HepG2 (cell line): ENCODE measurements around the gene TMEM174. TPM values are rescaled to one million over a fixed set of nuclear protein-coding genes. Genes with fewer than 3 reads are reported as not detected.

Experiments
- ATAC-seq: fragments of 200-7000 bp; cut with Tn5 transposase; 3 replicates; pipeline ENCODE4 v1.9.1; 2020; ENCODE audit warnings: mild to moderate bottlenecking, moderate library complexity
- BruUV-seq: library from RNA; stranded (reverse); fragments of 400-500 nt; replicated peaks from 2 replicates; lab custom pipeline; 2021; lab: Mats Ljungman, UMichigan
- CTCF ChIA-PET: fragments of 300-600 bp; formaldehyde crosslinking; extraction: SDS; loops from one replicate; lab custom pipeline; 2021; ENCODE audit warnings: low total read pairs, inconsistent platforms, low intra/inter-chr PET ratio; lab: Yijun Ruan, JAX
- POLR2A ChIA-PET: fragments of 350-600 bp; sonication (Branson Sonifier 250); formaldehyde crosslinking; loops from one replicate; lab custom pipeline; 2020; ENCODE audit warnings: antibody characterized with exemption, inconsistent platforms; lab: Yijun Ruan, JAX
- DNase-seq: peaks from one replicate; pipeline ENCODE4 v3.0.0-alpha.2; 2015; ENCODE audit warnings: low spot score
- FAIRE-seq: peaks from 3 replicates; lab custom pipeline; 2011; peaks lifted over from hg19 to GRCh38; lab: Jason Lieb, UNC
- H2AFZ ChIP-seq: one replicate; pipeline ENCODE4 v1.6.1; 2011; ENCODE audit warnings: low read length, inconsistent platforms
- H3K27ac ChIP-seq: fragments of 300-600 bp; 3 replicates; pipeline ENCODE4 v1.8.0; 2011; ENCODE audit warnings: mixed run types, mild to moderate bottlenecking, mixed read lengths, low read length, inconsistent platforms; ENCODE audit not compliant: insufficient read depth; ENCODE audit errors: extremely low read length
- H3K27me3 ChIP-seq, 2 experiments: fragments of 200-600 bp in 1 of 2; 2 replicates in 1 of 2; 3 replicates in 1 of 2; pipeline versions ENCODE4 v1.6.0 to v1.8.0; 2011; ENCODE audit warnings: low read length in 2 of 2, mild to moderate bottlenecking in 2 of 2, moderate library complexity in 2 of 2, inconsistent platforms in 1 of 2; ENCODE audit not compliant: insufficient read depth in 2 of 2, control insufficient read depth in 1 of 2
- H3K36me3 ChIP-seq, 2 experiments: fragments of 200-600 bp in 1 of 2; replicated peaks in 1 of 2; 2 replicates in 1 of 2; 3 replicates in 1 of 2; pipeline versions ENCODE4 v1.5.1 to v1.8.0; 2011; ENCODE audit warnings: low read length in 2 of 2, inconsistent platforms in 1 of 2; ENCODE audit not compliant: insufficient read depth in 2 of 2, control insufficient read depth in 1 of 2
- H3K4me1 ChIP-seq: 2 replicates; pipeline ENCODE4 v1.5.1; 2012; ENCODE audit warnings: low read length, inconsistent platforms; ENCODE audit not compliant: insufficient read depth
- H3K4me2 ChIP-seq: 2 replicates; pipeline ENCODE4 v1.6.0; 2011; ENCODE audit warnings: low read depth, low read length, inconsistent platforms
- H3K4me3 ChIP-seq, 3 experiments: fragments of 200-600 bp in 1 of 3; sonication (generic), shearing (Covaris generic) in 1 of 3; replicated peaks in 1 of 3; 2 replicates each; pipeline ENCODE4 v1.5.1; 2011 to 2016; ENCODE audit warnings: low read length in 3 of 3, inconsistent platforms in 2 of 3, low read depth in 2 of 3, mild to moderate bottlenecking in 2 of 3, control low read depth in 1 of 3, mixed read lengths in 1 of 3; ENCODE audit not compliant: insufficient read depth in 1 of 3
- H3K79me2 ChIP-seq: one replicate; pipeline ENCODE4 v1.6.1; 2011; ENCODE audit warnings: low read length, inconsistent platforms; ENCODE audit not compliant: insufficient read depth
- H3K9ac ChIP-seq: 2 replicates; pipeline ENCODE4 v1.6.0; 2011; ENCODE audit warnings: mild to moderate bottlenecking, low read depth, low read length, inconsistent platforms; ENCODE audit not compliant: insufficient read depth
- H3K9me3 ChIP-seq: 2 replicates; pipeline ENCODE4 v1.5.1; 2012; ENCODE audit warnings: mild to moderate bottlenecking, low read length
- H4K20me1 ChIP-seq: 2 replicates; pipeline ENCODE4 v1.6.0; 2011; ENCODE audit warnings: inconsistent platforms, mild to moderate bottlenecking, low read length, moderate library complexity; ENCODE audit not compliant: insufficient read depth
- CBX5 ChIP-seq: sonication (generic); formaldehyde crosslinking; IDR thresholded peaks from 2 replicates; pipeline ENCODE4 v1.4.0; 2020; ENCODE audit warnings: missing genetic modification reagents, borderline replicate concordance
- DNMT3B ChIP-seq: conservative IDR thresholded peaks from 2 replicates; pipeline ENCODE4 v1.6.1; 2016; ENCODE audit warnings: missing biosample characterization, control low read depth
- ESRRA ChIP-seq: sonication (generic); formaldehyde crosslinking; IDR thresholded peaks from 2 replicates; pipeline ENCODE4 v1.5.1; 2020; ENCODE audit warnings: mild to moderate bottlenecking, low read depth, missing genetic modification reagents
- NFIB ChIP-seq: sonication (generic); formaldehyde crosslinking; IDR thresholded peaks from 2 replicates; pipeline ENCODE4 v1.9.0; 2021; ENCODE audit warnings: missing genetic modification reagents, mild to moderate bottlenecking, borderline replicate concordance
- POLR2A ChIP-seq, 2 experiments: IDR thresholded peaks; 2 replicates each; pipeline ENCODE4 v1.6.1; 2011; ENCODE audit warnings: low read depth in 2 of 2, low read length in 2 of 2, mild to moderate bottlenecking in 1 of 2, moderate library complexity in 1 of 2; ENCODE audit not compliant: insufficient read depth in 1 of 2
- ZBTB21 ChIP-seq: sonication (generic); formaldehyde crosslinking; IDR thresholded peaks from 2 replicates; pipeline ENCODE4 v1.4.0; 2020; ENCODE audit warnings: missing genetic modification reagents
- ZFP82 ChIP-seq: sonication (generic); formaldehyde crosslinking; IDR thresholded peaks from 2 replicates; pipeline ENCODE4 v1.5.1; 2020; ENCODE audit warnings: mild to moderate bottlenecking, missing genetic modification reagents, borderline replicate concordance
- ZNF556 ChIP-seq: sonication (generic); formaldehyde crosslinking; IDR thresholded peaks from 2 replicates; pipeline ENCODE4 v1.4.0; 2020; ENCODE audit warnings: mild to moderate bottlenecking, missing genetic modification reagents, borderline replicate concordance
- WGBS: methylation state at CpG from one replicate; pipeline ENCODE4 v1.1.6; 2017; ENCODE audit warnings: low lambda C conversion rate; 5-methylcytosine and 5-hydroxymethylcytosine counted together
- in situ Hi-C: cut with HindIII; loops from 2 replicates; pipeline ENCODE4 v1.10.0; 2017; ENCODE audit warnings: low pct_unique_long_range_greater_than_20kb; ENCODE audit not compliant: extremely low pct_ligation_motif_present
- intact Hi-C: fragments of 100-400 bp; cut with micrococcal nuclease; formaldehyde crosslinking; loops from one replicate; pipeline ENCODE4 v1.10.0; 2022; ENCODE audit not compliant: unreplicated experiment
- polyA plus RNA-seq, 8 experiments: library from polyadenylated mRNA; depleted of rRNA in 3 of 8; stranded (reverse) in 7 of 8; unstranded in 1 of 8; fragments of >200 nt; fragmentation: Illumina TruSeq in 4 of 8; extraction: Trizol in 4 of 8; gene quantifications; 2 replicates each; pipeline versions ENCODE4 v1.2.1 to v1.2.3, GENCODE V29; 2011 to 2016; ENCODE audit warnings: low read depth in 4 of 8, missing spikeins in 1 of 8, mixed read lengths in 1 of 8; ENCODE audit not compliant: insufficient read depth in 1 of 8
- total RNA-seq, 5 experiments: library from RNA; depleted of rRNA; stranded (reverse); fragments of >200 nt; fragmentation: Illumina TruSeq; extraction: Trizol; gene quantifications; 2 replicates each; pipeline ENCODE4 v1.2.3, GENCODE V29; 2016; ENCODE audit warnings: low read depth in 1 of 5
- TF ChIP-seq, protein P1 (sequence below): IDR thresholded peaks from 2 replicates; pipeline ENCODE4 v1.6.1; 2016
- TF ChIP-seq, protein P2 (sequence below): sonication (generic); formaldehyde crosslinking; conservative IDR thresholded peaks from 2 replicates; pipeline ENCODE4 v1.8.0; 2022; ENCODE audit warnings: low read depth, missing genetic modification reagents
- TF ChIP-seq, protein P3 (sequence below): sonication (generic); formaldehyde crosslinking; IDR thresholded peaks from 2 replicates; pipeline ENCODE4 v1.5.0; 2020; ENCODE audit warnings: missing genetic modification reagents
- TF ChIP-seq, protein P4 (sequence below): sonication (generic); formaldehyde crosslinking; IDR thresholded peaks from 2 replicates; pipeline ENCODE4 v1.4.0; 2020; ENCODE audit warnings: missing genetic modification reagents

Gene TMEM174
- total and polyA plus RNA-seq, 2 of the 13 experiments (the other 11 are each of a cell fraction or from before 2014, with no cell fraction given) = not detected

DNA sequence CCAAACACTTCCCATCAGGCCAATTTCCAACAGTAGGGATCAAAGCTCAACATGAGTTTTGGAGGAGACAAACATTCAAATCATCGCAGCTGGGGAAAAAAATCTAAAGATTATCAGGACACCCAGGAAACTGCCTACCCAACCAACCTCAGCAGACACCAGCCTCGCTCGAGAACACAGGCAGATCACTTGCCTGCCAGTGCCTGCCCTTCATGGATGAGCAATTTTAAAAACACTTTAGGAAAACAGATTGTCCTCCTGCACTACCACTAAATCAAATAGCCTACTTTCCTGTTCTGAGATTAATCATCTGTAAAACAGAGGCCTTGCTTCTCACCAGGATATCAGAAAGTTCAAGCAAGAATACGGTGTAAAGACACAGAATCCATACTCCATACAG, 14.7 kb upstream of the TMEM174 start:
- H3K27ac ChIP-seq = no peak overlapping the region
- POLR2A ChIA-PET = no interaction called here
- no peak for FAIRE-seq
- no peak overlapping the region for H3K4me3 ChIP-seq
- H2AFZ ChIP-seq = no peak overlapping the region
- no peaks in the 10 kb centered on the region for H3K4me1 ChIP-seq
- no peak overlapping the region for H3K4me2 ChIP-seq
- in situ Hi-C loops = no loop called here
- TF ChIP-seq CBX5 (CRISPR knock-in tag) (no peak), ESRRA (no peak), POLR2A (IDR thresholded peaks at IDR 0.05; ENCODE audit: insufficient read depth in 1 of 2, low read depth in 2 of 2, low read length in 2 of 2) (no peak), ZFP82 (no peak), NFIB (CRISPR knock-in tag) (no peak), DNMT3B (no peak), ZNF556 (CRISPR knock-in tag) (no peak), ZBTB21 (CRISPR knock-in tag) (no peak)
- TF ChIP-seq, protein P1, sequence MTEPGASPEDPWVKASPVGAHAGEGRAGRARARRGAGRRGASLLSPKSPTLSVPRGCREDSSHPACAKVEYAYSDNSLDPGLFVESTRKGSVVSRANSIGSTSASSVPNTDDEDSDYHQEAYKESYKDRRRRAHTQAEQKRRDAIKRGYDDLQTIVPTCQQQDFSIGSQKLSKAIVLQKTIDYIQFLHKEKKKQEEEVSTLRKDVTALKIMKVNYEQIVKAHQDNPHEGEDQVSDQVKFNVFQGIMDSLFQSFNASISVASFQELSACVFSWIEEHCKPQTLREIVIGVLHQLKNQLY (CRISPR knock-in tag) = no peak
- TF ChIP-seq, protein P2, sequence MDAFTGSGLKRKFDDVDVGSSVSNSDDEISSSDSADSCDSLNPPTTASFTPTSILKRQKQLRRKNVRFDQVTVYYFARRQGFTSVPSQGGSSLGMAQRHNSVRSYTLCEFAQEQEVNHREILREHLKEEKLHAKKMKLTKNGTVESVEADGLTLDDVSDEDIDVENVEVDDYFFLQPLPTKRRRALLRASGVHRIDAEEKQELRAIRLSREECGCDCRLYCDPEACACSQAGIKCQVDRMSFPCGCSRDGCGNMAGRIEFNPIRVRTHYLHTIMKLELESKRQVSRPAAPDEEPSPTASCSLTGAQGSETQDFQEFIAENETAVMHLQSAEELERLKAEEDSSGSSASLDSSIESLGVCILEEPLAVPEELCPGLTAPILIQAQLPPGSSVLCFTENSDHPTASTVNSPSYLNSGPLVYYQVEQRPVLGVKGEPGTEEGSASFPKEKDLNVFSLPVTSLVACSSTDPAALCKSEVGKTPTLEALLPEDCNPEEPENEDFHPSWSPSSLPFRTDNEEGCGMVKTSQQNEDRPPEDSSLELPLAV (CRISPR knock-in tag) = no peak
- TF ChIP-seq, protein P3, sequence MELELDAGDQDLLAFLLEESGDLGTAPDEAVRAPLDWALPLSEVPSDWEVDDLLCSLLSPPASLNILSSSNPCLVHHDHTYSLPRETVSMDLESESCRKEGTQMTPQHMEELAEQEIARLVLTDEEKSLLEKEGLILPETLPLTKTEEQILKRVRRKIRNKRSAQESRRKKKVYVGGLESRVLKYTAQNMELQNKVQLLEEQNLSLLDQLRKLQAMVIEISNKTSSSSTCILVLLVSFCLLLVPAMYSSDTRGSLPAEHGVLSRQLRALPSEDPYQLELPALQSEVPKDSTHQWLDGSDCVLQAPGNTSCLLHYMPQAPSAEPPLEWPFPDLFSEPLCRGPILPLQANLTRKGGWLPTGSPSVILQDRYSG = no peak
- TF ChIP-seq, protein P4, sequence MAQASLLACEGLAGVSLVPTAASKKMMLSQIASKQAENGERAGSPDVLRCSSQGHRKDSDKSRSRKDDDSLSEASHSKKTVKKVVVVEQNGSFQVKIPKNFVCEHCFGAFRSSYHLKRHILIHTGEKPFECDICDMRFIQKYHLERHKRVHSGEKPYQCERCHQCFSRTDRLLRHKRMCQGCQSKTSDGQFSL (CRISPR knock-in tag) = no peak
- TF ChIP-seq, all 625 proteins: peak for 0
- Histone ChIP-seq H3K79me2 (no peaks in the 10 kb centered on the region), H4K20me1 (no peaks in the 10 kb centered on the region), H3K9me3 (no peaks in the 10 kb centered on the region), H3K36me3 (no peaks in the 10 kb centered on the region), H3K27me3 (peaks cover 0 to 27% of the 10 kb centered on the region in 2 experiments; a peak in 2 of 5 replicates), H3K9ac (no peak overlapping the region)
- DNase-seq = no peak
- BruUV-seq = no TSS peak
- WGBS = 8% methylated on average over 3 of the region's 4 CpGs
- CTCF ChIA-PET = no interaction called here
- no peak for ATAC-seq
- intact Hi-C loops = no loop called here
